HG03342 (cell line): Measurements from ENCODE around the gene ZNF354B.
"Not testable (repeated sequence)": the region's sequence is repeated elsewhere in the genome, so short reads cannot be mapped to it uniquely, and the experiment has no call there.

Experiments
- ATAC-seq: cut with Tn5 transposase; IDR thresholded peaks from one replicate; pipeline ENCODE4 v1.9.1; 2021; ENCODE audit warnings: mild to moderate bottlenecking, moderate library complexity; ENCODE audit not compliant: unreplicated experiment

ZNF354B gene

DNA sequence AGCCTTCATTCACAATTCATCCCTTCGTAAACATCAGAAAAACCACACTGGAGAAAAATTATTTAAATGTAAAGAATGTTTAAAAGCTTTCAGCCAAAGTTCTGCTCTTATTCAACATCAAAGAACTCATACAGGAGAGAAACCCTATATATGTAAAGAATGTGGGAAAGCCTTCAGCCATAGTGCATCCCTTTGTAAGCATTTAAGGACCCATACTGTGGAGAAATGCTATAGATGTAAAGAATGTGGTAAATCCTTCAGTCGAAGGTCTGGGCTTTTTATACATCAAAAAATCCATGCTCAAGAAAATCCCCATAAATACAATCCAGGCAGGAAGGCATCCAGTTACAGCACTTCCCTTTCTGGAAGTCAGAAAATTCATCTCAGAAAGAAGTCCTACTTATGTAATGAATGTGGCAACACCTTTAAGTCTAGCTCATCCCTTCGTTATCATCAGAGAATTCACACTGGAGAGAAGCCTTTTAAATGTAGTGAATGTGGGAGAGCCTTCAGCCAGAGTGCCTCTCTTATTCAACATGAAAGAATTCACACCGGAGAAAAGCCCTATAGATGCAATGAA is 23.5 kb downstream of the ZNF354B start:
- ATAC-seq, result not testable (repeated sequence)

DNA sequence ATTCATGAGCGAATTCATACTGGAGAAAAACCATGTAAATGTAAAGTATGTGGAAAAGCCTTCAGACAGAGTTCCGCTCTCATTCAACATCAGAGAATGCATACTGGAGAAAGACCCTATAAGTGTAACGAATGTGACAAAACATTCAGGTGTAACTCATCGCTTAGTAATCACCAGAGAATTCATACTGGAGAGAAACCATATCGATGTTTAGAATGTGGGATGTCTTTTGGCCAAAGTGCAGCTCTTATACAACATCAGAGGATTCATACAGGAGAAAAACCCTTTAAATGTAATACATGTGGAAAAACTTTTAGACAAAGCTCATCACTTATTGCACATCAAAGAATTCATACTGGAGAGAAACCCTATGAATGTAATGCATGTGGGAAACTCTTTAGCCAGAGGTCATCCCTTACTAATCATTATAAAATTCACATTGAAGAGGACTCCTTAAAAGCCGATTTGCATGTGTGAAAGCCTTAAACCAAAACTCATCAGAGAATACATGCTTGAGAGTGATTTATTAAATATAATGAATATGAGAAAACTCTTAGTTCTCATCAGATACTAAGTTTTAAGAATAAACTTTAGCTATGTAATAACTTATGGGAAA is 24.2 kb downstream of the ZNF354B start:
- ATAC-seq, result no peak

DNA sequence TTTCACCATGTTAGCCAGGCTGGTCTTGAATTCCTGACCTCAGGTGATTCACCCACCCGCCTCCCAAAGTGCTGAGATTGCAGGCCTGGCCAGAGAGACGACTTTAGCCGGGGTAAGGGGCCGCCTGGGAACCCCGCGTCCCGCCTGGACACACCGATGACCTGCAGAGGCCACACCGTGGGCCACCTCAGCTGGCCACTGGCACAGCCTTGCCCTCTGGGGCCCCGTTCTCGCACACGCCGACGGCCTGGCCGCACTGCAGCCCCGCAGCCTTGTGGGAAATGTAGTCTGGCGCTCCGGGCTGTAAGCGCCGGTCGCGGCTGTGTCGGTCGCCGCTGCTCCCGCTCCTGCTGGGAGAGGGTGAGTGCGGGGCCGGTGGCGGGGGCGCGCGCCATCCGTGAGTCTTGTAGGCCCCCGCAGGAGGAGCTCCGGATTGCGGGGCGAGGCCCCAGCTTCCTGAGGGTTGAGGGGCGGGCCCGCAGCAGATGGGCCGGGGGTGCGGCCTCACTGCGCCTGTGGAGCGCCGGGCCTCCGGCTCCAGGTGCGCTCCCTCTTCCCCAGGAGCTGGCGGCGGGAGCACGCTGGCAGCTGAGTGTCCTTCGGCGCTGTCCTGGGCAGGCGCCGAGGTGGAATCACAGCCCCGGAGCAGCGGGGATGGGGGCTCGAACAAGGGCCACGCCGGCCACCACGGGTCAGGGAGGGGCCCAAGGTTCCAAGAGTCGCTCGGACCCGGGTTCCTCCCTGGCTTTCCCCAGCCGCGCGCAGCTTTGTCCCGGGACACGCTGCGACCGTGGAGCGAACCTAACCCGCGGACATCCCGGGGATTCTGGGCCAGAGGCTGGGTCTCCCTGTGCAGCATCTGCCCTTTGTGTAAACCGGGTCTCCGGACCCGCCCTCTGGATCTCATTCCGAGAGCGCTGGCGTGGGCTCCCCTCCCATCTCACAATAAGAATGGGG is 36.1 kb downstream of the ZNF354B start, which contains the start of gene ZFP2:
Gene ZFP2, plus strand, starts transcription at position 299 of the 957 bp plus-strand sequence. CDS start 35,401 bp downstream, outside the sequence.
- ATAC-seq, result no peak

DNA sequence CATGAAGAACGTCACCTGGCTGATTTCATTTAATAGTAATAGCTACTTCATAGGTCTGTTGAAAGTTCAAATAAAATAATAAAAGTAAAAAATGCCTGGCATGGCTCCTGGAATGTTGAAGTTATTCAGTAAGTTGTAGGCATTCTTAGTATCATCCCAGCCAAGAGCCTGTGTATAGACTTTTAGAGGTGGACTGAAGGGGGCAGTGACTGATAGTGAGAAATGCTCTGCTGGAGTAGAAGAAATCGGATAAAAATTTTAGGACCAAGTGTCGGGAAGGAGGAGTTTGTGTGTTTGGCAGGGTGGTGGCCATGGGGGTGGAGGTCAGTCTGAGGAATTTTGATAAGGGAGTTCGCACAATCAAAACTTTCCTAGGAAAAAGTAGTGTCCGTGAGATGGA is 39.5 kb downstream of the ZNF354B start:
- ATAC-seq, result no peak

DNA sequence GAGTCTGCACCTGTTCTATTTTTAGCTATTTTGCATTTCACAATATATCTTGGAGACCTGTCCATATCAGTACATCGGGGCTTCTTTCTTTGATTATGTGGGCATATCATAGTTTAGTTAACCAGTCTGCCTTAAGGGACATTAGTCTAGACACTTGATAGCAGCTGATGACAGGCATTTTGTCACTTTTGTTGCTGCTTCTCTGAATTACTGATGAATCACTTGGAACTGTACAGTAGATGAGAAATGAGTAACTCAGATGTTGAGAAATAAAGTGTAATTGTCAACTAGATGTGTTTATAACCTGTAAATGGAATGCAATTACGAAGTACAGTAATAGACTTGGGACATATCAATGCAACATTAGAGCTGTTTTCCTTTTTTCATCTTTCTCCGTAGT is 43.1 kb downstream of the ZNF354B start:
- ATAC-seq, result no peak

DNA sequence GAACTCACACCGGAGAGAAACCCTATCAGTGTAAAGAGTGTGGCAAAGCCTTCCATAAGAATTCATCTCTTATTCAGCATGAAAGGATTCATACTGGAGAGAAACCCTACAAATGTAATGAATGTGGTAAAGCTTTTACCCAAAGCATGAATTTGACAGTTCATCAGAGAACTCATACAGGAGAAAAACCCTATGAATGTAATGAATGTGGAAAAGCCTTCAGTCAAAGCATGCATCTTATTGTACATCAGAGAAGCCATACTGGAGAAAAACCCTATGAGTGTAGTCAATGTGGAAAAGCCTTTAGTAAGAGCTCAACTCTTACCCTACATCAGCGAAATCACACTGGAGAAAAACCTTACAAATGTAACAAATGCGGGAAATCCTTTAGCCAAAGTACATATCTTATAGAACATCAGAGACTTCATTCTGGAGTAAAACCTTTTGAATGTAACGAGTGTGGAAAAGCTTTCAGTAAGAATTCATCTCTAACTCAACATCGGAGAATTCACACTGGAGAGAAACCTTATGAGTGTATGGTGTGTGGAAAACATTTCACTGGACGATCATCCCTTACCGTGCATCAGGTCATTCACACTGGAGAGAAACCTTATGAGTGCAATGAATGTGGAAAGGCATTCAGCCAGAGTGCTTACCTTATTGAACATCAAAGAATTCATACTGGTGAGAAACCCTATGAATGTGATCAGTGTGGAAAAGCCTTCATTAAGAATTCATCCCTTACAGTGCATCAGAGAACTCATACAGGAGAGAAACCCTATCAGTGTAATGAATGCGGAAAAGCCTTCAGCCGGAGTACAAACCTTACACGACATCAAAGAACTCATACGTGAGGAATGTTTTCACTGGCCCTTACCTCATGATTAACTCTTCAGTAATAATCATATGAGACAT is 72.3 kb downstream of the ZNF354B start:
- ATAC-seq, result no peak
